HFFc6 (cell line): ENCODE results near the gene RPL13. TPM values are rescaled to one million over a fixed set of nuclear protein-coding genes. Genes with fewer than 3 reads are reported as not detected.

Experiments
- DNase-seq: peaks from one replicate; pipeline ENCODE4 v3.0.0-alpha.2; 2018
- H3K27ac Mint-ChIP-seq: 2 replicates; pipeline ENCODE4 v1.8.0; 2020; ENCODE audit warnings: mild to moderate bottlenecking, mixed read lengths
- H3K27me3 Mint-ChIP-seq: 2 replicates; pipeline ENCODE4 v1.8.0; 2021; ENCODE audit warnings: mild to moderate bottlenecking, moderate library complexity, mixed read lengths; ENCODE audit not compliant: insufficient read depth
- H3K36me3 Mint-ChIP-seq: 2 replicates; pipeline ENCODE4 v1.8.0; 2021; ENCODE audit warnings: low read depth, mixed read lengths
- H3K4me1 Mint-ChIP-seq: 2 replicates; pipeline ENCODE4 v1.8.0; 2020; ENCODE audit warnings: low read depth, mixed read lengths
- H3K4me3 Mint-ChIP-seq: 2 replicates; pipeline ENCODE4 v1.8.0; 2020; ENCODE audit warnings: mild to moderate bottlenecking, moderate library complexity, mixed read lengths
- H3K9me3 Mint-ChIP-seq: 2 replicates; pipeline ENCODE4 v1.8.0; 2020; ENCODE audit warnings: mild to moderate bottlenecking, mixed read lengths
- CTCF ChIP-seq: fragments of 200-600 bp; sonication (generic); IDR thresholded peaks from 2 replicates; pipeline ENCODE4 v1.5.0; 2021; ENCODE audit warnings: antibody characterized with exemption, mild to moderate bottlenecking
- total RNA-seq, 6 experiments: library from RNA; stranded (reverse); fragmentation: NEBNext Ultra II Directional; extraction: Animal tissue kit (Norgen Biotek cat#: 25700); gene quantifications; 2 replicates in 1 of 6; 3 replicates in 5 of 6; pipeline ENCODE4 v1.2.3, GENCODE V29; 2021

The RPL13 gene
- total RNA-seq, 6 experiments from 2014 or later = 1,572 to 1,808 (median 1,628) TPM

GRCh38 chr16:89564476-89565255 lies 4.2 kb downstream of the RPL13 start:
- Mint-ChIP-seq H3K9me3 (peaks cover 2% of the 10 kb centered on the region), H3K36me3 (peaks cover 38% of the 10 kb centered on the region), H3K4me3 (peak overlapping the region; percentile 57), H3K4me1 (peaks cover 48% of the 10 kb centered on the region), H3K27me3 (peaks cover 22% of the 10 kb centered on the region), H3K27ac (peak overlapping the region; percentile 71)
- no peak for TF ChIP-seq CTCF
- DNase-seq = no peak

DNA sequence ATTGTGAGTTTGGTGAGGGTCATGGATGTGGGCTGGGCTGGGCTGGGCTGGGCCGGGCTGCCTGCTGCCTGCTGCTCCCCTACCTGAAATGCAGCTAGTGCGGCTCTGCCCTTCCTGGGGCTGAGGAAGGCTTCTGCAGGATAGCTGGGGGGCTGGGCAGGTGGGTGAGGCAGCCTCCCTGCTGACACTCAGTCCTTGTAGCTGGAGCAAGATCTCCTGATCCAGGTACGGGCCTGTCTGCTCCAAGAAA lies 4.7 kb downstream of the RPL13 start:
- peaks cover 36% of the 10 kb centered on the region for H3K36me3 Mint-ChIP-seq
- no peak for TF ChIP-seq CTCF
- peaks cover 17% of the 10 kb centered on the region for H3K27me3 Mint-ChIP-seq
- H3K4me3 Mint-ChIP-seq = peak overlapping the region; percentile 57
- peaks cover 44% of the 10 kb centered on the region for H3K4me1 Mint-ChIP-seq
- peak overlapping the region; percentile 71 for H3K27ac Mint-ChIP-seq
- no peak for DNase-seq
- no peaks in the 10 kb centered on the region for H3K9me3 Mint-ChIP-seq

- peak overlapping the region; percentile 32 for H3K4me3 Mint-ChIP-seq
- H3K4me1 Mint-ChIP-seq = peaks cover 44% of the 10 kb centered on the region
Observed at GRCh38 chr16:89565506-89566372, 5.3 kb downstream of the RPL13 start.

DNA sequence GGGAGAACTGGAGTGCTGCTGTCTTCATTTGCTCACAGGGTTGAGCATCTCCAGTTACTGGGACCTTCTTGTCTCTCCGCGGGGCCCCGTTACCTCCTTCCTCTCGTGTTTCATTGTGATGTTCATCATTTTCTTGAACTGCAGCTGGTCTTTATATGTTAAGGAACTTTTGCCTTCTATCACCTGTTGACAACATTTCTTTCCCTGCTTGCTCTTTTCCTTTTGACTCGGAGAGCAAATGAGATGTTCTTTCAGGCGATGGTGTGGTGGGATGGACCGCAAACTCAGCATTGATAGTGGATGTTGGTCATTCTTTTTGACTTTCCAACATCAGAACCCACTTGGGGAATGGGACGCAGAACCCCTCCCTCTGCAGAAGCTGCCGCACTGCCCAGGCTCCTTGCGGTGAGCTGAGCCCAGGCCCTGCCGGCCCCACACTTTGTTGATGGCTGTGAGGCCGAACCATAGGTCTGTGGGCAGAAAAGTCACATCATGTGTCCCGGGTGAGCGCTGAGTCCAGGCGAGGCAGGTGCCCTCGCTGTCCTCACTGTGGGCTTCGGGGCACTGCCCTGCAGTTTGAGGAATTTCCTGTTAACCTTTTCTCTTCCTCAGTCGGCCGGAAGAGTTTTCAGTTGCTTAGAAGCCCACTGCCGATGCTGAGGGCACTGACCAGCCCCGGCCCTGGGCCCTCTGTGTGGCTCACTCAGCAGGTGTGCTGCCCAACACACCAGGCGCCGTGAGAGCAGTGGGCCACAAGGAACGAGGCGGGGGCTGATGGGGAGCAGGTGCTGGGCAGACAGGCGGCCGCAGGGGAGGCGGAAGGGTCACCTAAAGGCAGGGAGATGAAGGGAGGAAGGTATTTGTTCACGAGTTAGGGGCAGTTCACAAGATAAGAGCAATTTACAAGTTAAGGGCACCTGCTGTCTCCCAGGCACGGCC lies 7.4 kb downstream of the RPL13 start:
- H3K4me3 Mint-ChIP-seq = no peak overlapping the region
- H3K27ac Mint-ChIP-seq = no peak overlapping the region; the same call in 1 of the 2 replicates
- H3K27me3 Mint-ChIP-seq = peaks cover 14% of the 10 kb centered on the region
- peaks cover 30% of the 10 kb centered on the region for H3K4me1 Mint-ChIP-seq
- H3K9me3 Mint-ChIP-seq = no peaks in the 10 kb centered on the region
- H3K36me3 Mint-ChIP-seq = peaks cover 19% of the 10 kb centered on the region
- DNase-seq = no peak
- no peak for TF ChIP-seq CTCF

More at GRCh38 chr16:89565506-89566372, 5.3 kb downstream of the RPL13 start:
- peaks cover 15% of the 10 kb centered on the region for H3K27me3 Mint-ChIP-seq
- peaks cover 36% of the 10 kb centered on the region for H3K36me3 Mint-ChIP-seq
- TF ChIP-seq CTCF = peak; percentile 84
- peak overlapping the region; percentile 71 for H3K27ac Mint-ChIP-seq
- no peaks in the 10 kb centered on the region for H3K9me3 Mint-ChIP-seq
- peak; percentile 38 for DNase-seq
